ENCODE measurements around the gene PRKCZ.

The PRKCZ gene

GRCh38 chr1:2173546-2174347 lies 123.5 kb downstream of the PRKCZ start:
- no peak for DNase-seq (ENCODE audit: insufficient read length, low spot score)
- FAIRE-seq = no peak
- no peak for TF ChIP-seq TAF1 (IDR thresholded peaks at IDR 0.05; ENCODE audit: low read depth, low read length)
- no peak for TF ChIP-seq POLR2A (IDR thresholded peaks at IDR 0.05; ENCODE audit: low read depth, low read length)
- TF ChIP-seq POU2F2 (IDR thresholded peaks at IDR 0.05; ENCODE audit: low read depth, low read length) = no peak
- TF ChIP-seq POLR2AphosphoS5 (IDR thresholded peaks at IDR 0.05; ENCODE audit: low read depth, low read length) = no peak
- no peak for TF ChIP-seq PAX5 (IDR thresholded peaks at IDR 0.05; ENCODE audit: insufficient read depth, low read length, severe bottlenecking)
- TF ChIP-seq SPI1 (IDR thresholded peaks at IDR 0.05; ENCODE audit: low read depth, low read length) = no peak

GRCh38 chr1:2174348-2175054 lies 124.3 kb downstream of the PRKCZ start:
- TF ChIP-seq PAX5 (IDR thresholded peaks at IDR 0.05; ENCODE audit: insufficient read depth, low read length, severe bottlenecking) (no peak), POLR2A (IDR thresholded peaks at IDR 0.05; ENCODE audit: low read depth, low read length) (no peak), POLR2AphosphoS5 (IDR thresholded peaks at IDR 0.05; ENCODE audit: low read depth, low read length) (no peak), POU2F2 (IDR thresholded peaks at IDR 0.05; ENCODE audit: low read depth, low read length) (no peak), SPI1 (IDR thresholded peaks at IDR 0.05; ENCODE audit: low read depth, low read length) (no peak), TAF1 (IDR thresholded peaks at IDR 0.05; ENCODE audit: low read depth, low read length) (no peak)
- FAIRE-seq (peak; percentile 89), DNase-seq (ENCODE audit: insufficient read length, low spot score) (peak; percentile 81)

DNA sequence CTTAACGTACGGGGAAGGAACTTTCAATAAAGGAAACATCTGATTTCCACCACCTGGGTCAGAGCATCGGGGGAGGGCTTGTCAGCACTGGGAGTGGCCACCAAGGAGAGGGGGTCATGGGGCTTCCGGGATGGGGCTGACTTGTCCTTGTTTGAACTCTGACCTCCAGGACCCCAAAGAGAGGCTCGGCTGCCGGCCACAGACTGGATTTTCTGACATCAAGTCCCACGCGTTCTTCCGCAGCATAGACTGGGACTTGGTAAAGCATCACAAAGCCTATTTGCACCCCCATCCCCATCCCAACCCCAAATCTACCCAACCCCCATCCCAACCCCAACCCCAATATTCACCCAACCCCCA lies 124.8 kb downstream of the PRKCZ start:
- FAIRE-seq (no peak), DNase-seq (ENCODE audit: insufficient read length, low spot score) (no peak)
- TF ChIP-seq POLR2AphosphoS5 (IDR thresholded peaks at IDR 0.05; ENCODE audit: low read depth, low read length) = no peak
- TF ChIP-seq POLR2A (IDR thresholded peaks at IDR 0.05; ENCODE audit: low read depth, low read length) = no peak
- no peak for TF ChIP-seq POU2F2 (IDR thresholded peaks at IDR 0.05; ENCODE audit: low read depth, low read length)
- no peak for TF ChIP-seq TAF1 (IDR thresholded peaks at IDR 0.05; ENCODE audit: low read depth, low read length)
- no peak for TF ChIP-seq SPI1 (IDR thresholded peaks at IDR 0.05; ENCODE audit: low read depth, low read length)
- no peak for TF ChIP-seq PAX5 (IDR thresholded peaks at IDR 0.05; ENCODE audit: insufficient read depth, low read length, severe bottlenecking)

- no peak for DNase-seq (ENCODE audit: insufficient read length, low spot score)
- TF ChIP-seq POLR2AphosphoS5 (IDR thresholded peaks at IDR 0.05; ENCODE audit: low read depth, low read length) = no peak
- no peak for TF ChIP-seq PAX5 (IDR thresholded peaks at IDR 0.05; ENCODE audit: insufficient read depth, low read length, severe bottlenecking)
- no peak for TF ChIP-seq POU2F2 (IDR thresholded peaks at IDR 0.05; ENCODE audit: low read depth, low read length)
- TF ChIP-seq TAF1 (IDR thresholded peaks at IDR 0.05; ENCODE audit: low read depth, low read length) = no peak
- no peak for TF ChIP-seq SPI1 (IDR thresholded peaks at IDR 0.05; ENCODE audit: low read depth, low read length)
- no peak for TF ChIP-seq POLR2A (IDR thresholded peaks at IDR 0.05; ENCODE audit: low read depth, low read length)
- FAIRE-seq = no peak
Observed at GRCh38 chr1:2175681-2176454, 125.7 kb downstream of the PRKCZ start.

DNA sequence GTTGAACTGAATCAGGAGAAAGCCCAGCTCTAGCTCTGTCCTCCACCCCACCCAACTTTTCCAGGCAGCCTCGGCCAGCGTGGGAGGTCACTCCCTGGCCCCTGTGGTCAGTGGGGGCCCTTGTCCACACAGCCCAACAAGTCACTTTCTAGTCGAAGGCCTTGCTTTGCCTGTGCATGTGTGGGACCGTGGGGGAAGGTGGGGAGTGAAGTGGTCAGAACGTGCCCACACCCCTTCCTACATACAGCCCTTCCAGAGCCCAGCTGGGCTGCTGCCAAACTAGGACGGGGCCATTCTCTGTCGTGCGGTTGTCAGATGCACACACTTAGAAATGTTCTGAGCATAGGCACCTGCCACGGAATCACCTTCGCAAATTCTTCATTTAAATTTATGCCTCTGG lies 126.4 kb downstream of the PRKCZ start:
- DNase-seq (ENCODE audit: insufficient read length, low spot score) (no peak), FAIRE-seq (no peak)
- TF ChIP-seq TAF1 (IDR thresholded peaks at IDR 0.05; ENCODE audit: low read depth, low read length) = no peak
- TF ChIP-seq POLR2AphosphoS5 (IDR thresholded peaks at IDR 0.05; ENCODE audit: low read depth, low read length) = no peak
- no peak for TF ChIP-seq POU2F2 (IDR thresholded peaks at IDR 0.05; ENCODE audit: low read depth, low read length)
- TF ChIP-seq POLR2A (IDR thresholded peaks at IDR 0.05; ENCODE audit: low read depth, low read length) = no peak
- no peak for TF ChIP-seq PAX5 (IDR thresholded peaks at IDR 0.05; ENCODE audit: insufficient read depth, low read length, severe bottlenecking)
- TF ChIP-seq SPI1 (IDR thresholded peaks at IDR 0.05; ENCODE audit: low read depth, low read length) = no peak

DNA sequence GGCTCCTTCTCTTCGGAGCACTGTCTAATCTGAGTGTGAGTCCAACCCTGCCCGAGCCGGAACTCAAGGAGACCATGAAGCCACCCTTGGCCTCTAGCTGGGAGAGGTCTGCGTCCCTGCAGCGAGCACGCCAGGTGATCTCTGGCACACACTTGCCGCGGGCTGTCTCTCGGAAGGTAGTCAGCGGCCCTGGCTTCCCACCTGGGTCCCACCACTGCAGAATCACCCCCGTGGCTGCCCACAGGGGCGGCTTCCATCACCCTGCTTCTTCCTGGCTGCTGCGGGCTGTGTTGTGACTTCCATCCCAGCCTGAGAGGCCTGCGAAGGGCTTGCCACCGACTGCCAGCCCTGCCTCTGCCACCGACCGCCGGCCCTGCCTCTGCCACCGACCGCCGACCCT lies 127.3 kb downstream of the PRKCZ start:
- DNase-seq (ENCODE audit: insufficient read length, low spot score) (no peak), FAIRE-seq (no peak)
- TF ChIP-seq POLR2A (IDR thresholded peaks at IDR 0.05; ENCODE audit: low read depth, low read length) (no peak), SPI1 (IDR thresholded peaks at IDR 0.05; ENCODE audit: low read depth, low read length) (no peak), POU2F2 (IDR thresholded peaks at IDR 0.05; ENCODE audit: low read depth, low read length) (no peak), TAF1 (IDR thresholded peaks at IDR 0.05; ENCODE audit: low read depth, low read length) (no peak)

DNA sequence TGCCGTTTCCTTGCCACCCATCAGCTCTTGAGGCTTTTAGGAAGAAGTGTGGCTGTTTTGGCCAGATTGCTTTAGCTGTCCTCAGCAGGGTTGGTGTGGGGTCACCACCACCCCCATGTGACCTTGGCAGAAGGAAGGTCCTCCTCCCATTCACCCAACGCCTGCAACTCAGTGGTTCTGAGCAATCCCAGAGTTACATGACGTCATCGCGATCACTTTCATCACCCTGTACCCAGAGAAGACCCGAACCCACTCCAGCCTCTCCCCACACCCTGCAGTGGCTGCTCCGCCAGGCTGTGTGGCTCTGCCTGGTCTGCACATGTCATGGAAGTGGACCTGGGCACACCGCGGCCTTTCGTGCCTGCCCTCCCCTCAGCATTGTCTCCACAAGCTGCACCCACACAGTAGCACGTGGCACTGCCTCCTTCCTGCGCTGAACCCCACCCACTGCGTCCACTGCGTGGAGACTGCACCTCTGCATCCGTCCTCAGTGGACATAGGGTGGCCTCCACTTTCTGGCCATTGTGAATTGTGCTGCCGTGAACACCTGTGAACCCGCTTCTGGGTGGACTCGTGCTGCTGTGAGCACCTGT lies 127.8 kb downstream of the PRKCZ start:
- no peak for TF ChIP-seq POLR2A (IDR thresholded peaks at IDR 0.05; ENCODE audit: low read depth, low read length)
- TF ChIP-seq SPI1 (IDR thresholded peaks at IDR 0.05; ENCODE audit: low read depth, low read length) = no peak
- TF ChIP-seq POLR2AphosphoS5 (IDR thresholded peaks at IDR 0.05; ENCODE audit: low read depth, low read length) = no peak
- no peak for TF ChIP-seq POU2F2 (IDR thresholded peaks at IDR 0.05; ENCODE audit: low read depth, low read length)
- no peak for TF ChIP-seq PAX5 (IDR thresholded peaks at IDR 0.05; ENCODE audit: insufficient read depth, low read length, severe bottlenecking)
- no peak for TF ChIP-seq TAF1 (IDR thresholded peaks at IDR 0.05; ENCODE audit: low read depth, low read length)
- DNase-seq (ENCODE audit: insufficient read length, low spot score) = no peak
- no peak for FAIRE-seq

- no peak for FAIRE-seq
- TF ChIP-seq POLR2A (IDR thresholded peaks at IDR 0.05; ENCODE audit: low read depth, low read length) (no peak), SPI1 (IDR thresholded peaks at IDR 0.05; ENCODE audit: low read depth, low read length) (no peak), POLR2AphosphoS5 (IDR thresholded peaks at IDR 0.05; ENCODE audit: low read depth, low read length) (no peak)
Observed at GRCh38 chr1:2178875-2179274, 128.7 kb downstream of the PRKCZ start.

More at GRCh38 chr1:2178875-2179274, 128.7 kb downstream of the PRKCZ start:
- no peak for DNase-seq (ENCODE audit: insufficient read length, low spot score)
